Smooth muscle cell (in vitro differentiated cells): ENCODE measurements around the gene TFAP2E. TPM values are rescaled to one million over a fixed set of nuclear protein-coding genes. Genes with fewer than 3 reads are reported as not detected.
A peak's percentile ranks its signal among the peaks of the same experiment; 100 is the strongest.

ENCODE experiments used
- DNase-seq: peaks from one replicate; lab custom pipeline; 2025; ENCODE audit not compliant: unreplicated experiment; lab: John Stamatoyannopoulos, UW
- H2AFZ ChIP-seq: fragments of 200-600 bp; sonication (generic); 2 replicates; pipeline ENCODE4 v1.6.0; 2016; ENCODE audit warnings: antibody characterized with exemption, low read depth, mild to moderate bottlenecking
- H3F3A ChIP-seq: fragments of 200-600 bp; sonication (generic); 2 replicates; pipeline ENCODE4 v1.6.0; 2017; ENCODE audit warnings: antibody characterized with exemption, low read depth
- H3K27ac ChIP-seq: fragments of 200-600 bp; sonication (generic); 2 replicates; pipeline ENCODE4 v1.5.1; 2016; ENCODE audit warnings: low read depth, mild to moderate bottlenecking
- H3K27me3 ChIP-seq: fragments of 200-600 bp; sonication (generic); 2 replicates; pipeline ENCODE4 v1.6.1; 2016; ENCODE audit warnings: low read depth, mild to moderate bottlenecking
- H3K36me3 ChIP-seq: fragments of 200-600 bp; sonication (generic); 2 replicates; pipeline ENCODE4 v1.5.1; 2016; ENCODE audit warnings: low read depth
- H3K4me1 ChIP-seq: fragments of 200-600 bp; sonication (generic); 2 replicates; pipeline ENCODE4 v1.5.1; 2016; ENCODE audit warnings: low read depth
- H3K4me2 ChIP-seq: fragments of 200-600 bp; sonication (generic); 2 replicates; pipeline ENCODE4 v1.6.0; 2016; ENCODE audit warnings: mild to moderate bottlenecking
- H3K4me3 ChIP-seq: fragments of 200-600 bp; sonication (generic); 2 replicates; pipeline ENCODE4 v1.5.1; 2016; ENCODE audit warnings: mild to moderate bottlenecking
- H3K79me2 ChIP-seq: fragments of 200-600 bp; sonication (generic); 2 replicates; pipeline ENCODE4 v1.6.0; 2016; ENCODE audit warnings: low read depth, mild to moderate bottlenecking
- H3K9ac ChIP-seq: fragments of 200-600 bp; sonication (generic); 2 replicates; pipeline ENCODE4 v1.6.0; 2016; ENCODE audit warnings: low read depth
- H3K9me3 ChIP-seq: fragments of 200-600 bp; sonication (generic); replicated peaks from 2 replicates; pipeline ENCODE4 v1.5.1; 2016; ENCODE audit warnings: low read depth
- H4K20me1 ChIP-seq: fragments of 200-600 bp; sonication (generic); 2 replicates; pipeline ENCODE4 v1.6.0; 2016; ENCODE audit warnings: low read depth
- WGBS: methylation state at CpG from one replicate; pipeline ENCODE4 v1.1.7; 2016; ENCODE audit warnings: low lambda C conversion rate; 5-methylcytosine and 5-hydroxymethylcytosine counted together
- polyA plus RNA-seq: library from polyadenylated mRNA; unstranded; fragments of >200 nt; fragmentation: Nextera tagmentation; extraction: Ambion mirVana; gene quantifications from 2 replicates; pipeline ENCODE4 v1.2.1, GENCODE V29; 2016
- total RNA-seq: library from RNA; depleted of rRNA; stranded (reverse); fragments of >200 nt; gene quantifications from 2 replicates; pipeline ENCODE4 v1.2.3, GENCODE V29; 2014
- TF ChIP-seq, protein P1 (sequence below): fragments of 200-600 bp; sonication (generic); IDR thresholded peaks from 2 replicates; pipeline ENCODE4 v1.5.1; 2017; ENCODE audit warnings: borderline replicate concordance, mild to moderate bottlenecking, antibody characterized with exemption; ENCODE audit not compliant: insufficient read depth, poor library complexity, severe bottlenecking

TFAP2E gene
- total and polyA plus RNA-seq, 2 experiments from 2014 or later = 0.30 to 0.36 TPM

DNA sequence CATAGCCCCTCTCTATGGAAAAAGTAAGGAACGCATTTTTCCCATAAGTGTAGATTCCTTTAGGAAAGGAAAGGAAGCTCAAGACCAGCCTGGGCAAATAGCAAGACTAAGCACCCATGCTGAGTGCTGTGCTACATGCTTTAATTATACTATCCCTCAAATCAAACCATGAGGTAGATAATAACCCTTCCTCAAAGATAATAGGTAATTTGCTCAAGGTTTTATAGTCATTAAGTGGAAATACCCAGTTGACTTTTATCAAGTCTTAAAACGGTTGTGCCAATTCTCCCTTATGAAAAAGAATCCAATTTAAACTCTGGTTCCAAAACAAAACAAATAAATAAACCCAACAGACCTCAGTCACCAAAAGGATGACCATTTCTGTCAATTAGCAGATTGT, 19.3 kb upstream of the TFAP2E start:
- no peak for DNase-seq
- Histone ChIP-seq H3K9me3 (no peaks in the 10 kb centered on the region), H3K36me3 (no peaks in the 10 kb centered on the region), H3K27ac (no peak overlapping the region), H2AFZ (no peak overlapping the region), H3F3A (peaks cover 4% of the 10 kb centered on the region), H3K4me2 (no peak overlapping the region), H3K4me1 (peaks cover 10% of the 10 kb centered on the region), H3K4me3 (no peak overlapping the region), H4K20me1 (peaks cover 56% of the 10 kb centered on the region), H3K27me3 (no peaks in the 10 kb centered on the region), H3K79me2 (peaks cover 54% of the 10 kb centered on the region), H3K9ac (no peak overlapping the region)
- TF ChIP-seq, protein P1, sequence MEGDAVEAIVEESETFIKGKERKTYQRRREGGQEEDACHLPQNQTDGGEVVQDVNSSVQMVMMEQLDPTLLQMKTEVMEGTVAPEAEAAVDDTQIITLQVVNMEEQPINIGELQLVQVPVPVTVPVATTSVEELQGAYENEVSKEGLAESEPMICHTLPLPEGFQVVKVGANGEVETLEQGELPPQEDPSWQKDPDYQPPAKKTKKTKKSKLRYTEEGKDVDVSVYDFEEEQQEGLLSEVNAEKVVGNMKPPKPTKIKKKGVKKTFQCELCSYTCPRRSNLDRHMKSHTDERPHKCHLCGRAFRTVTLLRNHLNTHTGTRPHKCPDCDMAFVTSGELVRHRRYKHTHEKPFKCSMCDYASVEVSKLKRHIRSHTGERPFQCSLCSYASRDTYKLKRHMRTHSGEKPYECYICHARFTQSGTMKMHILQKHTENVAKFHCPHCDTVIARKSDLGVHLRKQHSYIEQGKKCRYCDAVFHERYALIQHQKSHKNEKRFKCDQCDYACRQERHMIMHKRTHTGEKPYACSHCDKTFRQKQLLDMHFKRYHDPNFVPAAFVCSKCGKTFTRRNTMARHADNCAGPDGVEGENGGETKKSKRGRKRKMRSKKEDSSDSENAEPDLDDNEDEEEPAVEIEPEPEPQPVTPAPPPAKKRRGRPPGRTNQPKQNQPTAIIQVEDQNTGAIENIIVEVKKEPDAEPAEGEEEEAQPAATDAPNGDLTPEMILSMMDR = no peak
- WGBS = 79% methylated on average over 2 of the region's 2 CpGs

DNA sequence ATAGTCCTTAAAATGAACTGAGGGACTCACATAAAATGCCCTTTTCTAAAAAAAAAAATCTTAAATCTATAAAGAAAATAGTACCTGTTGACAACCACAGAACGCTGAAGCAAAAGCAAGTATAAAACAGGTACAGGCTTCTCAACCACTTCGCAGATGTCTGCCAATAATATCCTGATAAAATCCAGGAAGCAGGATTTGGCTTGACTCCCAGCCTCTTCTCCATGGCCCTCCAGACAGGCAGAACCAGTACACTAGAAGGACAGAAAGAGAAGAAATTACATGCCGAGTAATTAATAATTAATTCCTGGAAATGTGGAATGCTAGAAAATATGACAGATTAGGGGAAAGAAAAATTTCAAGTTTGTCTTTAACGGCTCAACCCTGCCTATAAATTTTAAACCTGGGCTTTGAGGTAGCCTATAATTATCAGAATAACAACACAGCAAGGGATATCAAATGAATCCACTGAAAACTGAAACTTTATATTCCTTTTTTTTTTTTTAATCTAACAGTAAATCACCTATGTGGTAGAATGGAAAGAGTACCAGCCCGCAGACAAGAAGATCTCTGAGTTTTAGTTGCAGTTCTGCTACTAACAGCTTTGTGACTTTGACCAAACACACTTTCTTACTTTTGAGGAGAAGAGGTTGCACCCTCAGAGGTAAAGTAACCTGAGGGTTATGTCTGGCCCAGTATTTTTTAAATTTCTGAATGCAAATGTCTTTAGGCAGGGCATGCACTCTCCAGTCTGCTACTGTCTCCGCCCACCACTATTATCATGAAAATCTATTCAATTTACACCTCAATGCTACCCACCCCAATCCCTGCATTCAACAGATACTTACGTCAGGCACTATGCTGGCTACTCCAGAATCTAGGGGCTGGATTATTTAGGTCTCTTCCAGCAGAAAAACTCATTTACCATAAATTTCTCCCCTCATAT, 18.6 kb upstream of the TFAP2E start:
- Histone ChIP-seq H3K4me1 (peaks cover 10% of the 10 kb centered on the region), H3K27me3 (no peaks in the 10 kb centered on the region), H3K9me3 (no peaks in the 10 kb centered on the region), H3K36me3 (no peaks in the 10 kb centered on the region), H3K27ac (peak overlapping the region; percentile 46), H3K9ac (no peak overlapping the region), H2AFZ (no peak overlapping the region), H3K4me3 (no peak overlapping the region), H3K4me2 (peak overlapping the region; percentile 99), H4K20me1 (peaks cover 56% of the 10 kb centered on the region), H3F3A (peaks cover 4% of the 10 kb centered on the region), H3K79me2 (peaks cover 52% of the 10 kb centered on the region)
- no peak for DNase-seq
- 69% methylated on average over 7 of the region's 7 CpGs for WGBS
- TF ChIP-seq, protein P1 = no peak

DNA sequence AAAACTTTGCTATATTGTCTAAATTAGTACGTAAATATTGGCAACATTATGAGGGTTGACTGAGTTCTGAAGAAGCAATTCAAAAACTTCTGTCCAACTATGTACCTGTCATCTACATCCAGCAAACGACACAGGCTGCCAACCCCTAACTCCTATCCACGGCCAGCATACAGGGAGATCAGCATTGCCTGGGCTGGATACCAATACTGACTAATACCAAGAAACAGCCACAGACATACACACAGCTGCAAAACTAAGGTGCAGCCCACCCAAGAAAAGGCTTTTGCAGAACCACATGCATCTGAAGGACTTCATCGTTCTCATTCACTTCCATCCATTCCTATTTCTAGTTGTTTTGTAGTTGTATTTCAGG, 17.9 kb upstream of the TFAP2E start:
- H4K20me1 ChIP-seq = peaks cover 53% of the 10 kb centered on the region
- H3F3A ChIP-seq = peaks cover 4% of the 10 kb centered on the region
- no peaks in the 10 kb centered on the region for H3K36me3 ChIP-seq
- H3K27me3 ChIP-seq = no peaks in the 10 kb centered on the region
- peak overlapping the region; percentile 99 for H3K4me2 ChIP-seq
- H3K4me3 ChIP-seq = peak overlapping the region; percentile 90
- no peak overlapping the region for H2AFZ ChIP-seq
- no peak for DNase-seq
- TF ChIP-seq, protein P1 = no peak
- peak overlapping the region; percentile 46 for H3K27ac ChIP-seq
- H3K9ac ChIP-seq = no peak overlapping the region
- 48% methylated on average over 4 of the region's 4 CpGs for WGBS
- H3K9me3 ChIP-seq = no peaks in the 10 kb centered on the region
- H3K4me1 ChIP-seq = peaks cover 10% of the 10 kb centered on the region
- H3K79me2 ChIP-seq = peaks cover 46% of the 10 kb centered on the region
